ENCODE results near the gene ADAMTS17.

ADAMTS17 gene

DNA sequence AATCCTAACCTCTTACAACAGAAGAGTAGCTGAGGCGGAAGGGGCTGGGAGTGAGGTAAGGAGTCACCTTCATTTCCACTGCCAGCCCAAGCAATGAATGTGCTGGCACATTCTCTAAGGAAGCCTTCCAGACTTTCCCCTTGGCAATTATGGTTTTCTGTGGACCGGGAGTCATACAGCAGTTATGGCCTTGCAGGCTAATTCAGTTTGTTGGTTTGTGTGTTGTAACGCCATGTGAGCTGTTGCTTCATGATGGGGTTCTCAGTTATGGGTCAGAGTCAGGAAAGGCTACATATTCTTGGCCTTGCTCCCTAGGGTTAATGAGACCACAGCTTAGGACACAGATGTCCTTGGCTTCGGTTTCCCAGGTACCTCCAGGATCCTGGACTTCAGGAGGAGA, 137.0 kb downstream of the ADAMTS17 start:
- Histone ChIP-seq H3K27me3 (ENCODE audit: low read depth, low read length) (no peaks in the 10 kb centered on the region; the same call in 1 of the 2 replicates), H3K4me1 (ENCODE audit: low read length) (no peaks in the 10 kb centered on the region), H3K79me2 (ENCODE audit: low read length) (no peaks in the 10 kb centered on the region), H3K9ac (ENCODE audit: low read length) (no peak overlapping the region), H3K4me2 (ENCODE audit: low read length) (no peak overlapping the region), H3K36me3 (replicated peaks; ENCODE audit: low read depth, low read length) (no peaks in the 10 kb centered on the region), H3K4me3 (ENCODE audit: low read length) (no peak overlapping the region), H3K9me3 (ENCODE audit: insufficient read depth, low read length) (no peaks in the 10 kb centered on the region), H3K27ac (ENCODE audit: low read length) (no peak overlapping the region), H4K20me1 (ENCODE audit: insufficient read depth, low read length) (no peaks in the 10 kb centered on the region), H2AFZ (ENCODE audit: low read depth, low read length) (no peak overlapping the region)
- TF ChIP-seq, protein P1, sequence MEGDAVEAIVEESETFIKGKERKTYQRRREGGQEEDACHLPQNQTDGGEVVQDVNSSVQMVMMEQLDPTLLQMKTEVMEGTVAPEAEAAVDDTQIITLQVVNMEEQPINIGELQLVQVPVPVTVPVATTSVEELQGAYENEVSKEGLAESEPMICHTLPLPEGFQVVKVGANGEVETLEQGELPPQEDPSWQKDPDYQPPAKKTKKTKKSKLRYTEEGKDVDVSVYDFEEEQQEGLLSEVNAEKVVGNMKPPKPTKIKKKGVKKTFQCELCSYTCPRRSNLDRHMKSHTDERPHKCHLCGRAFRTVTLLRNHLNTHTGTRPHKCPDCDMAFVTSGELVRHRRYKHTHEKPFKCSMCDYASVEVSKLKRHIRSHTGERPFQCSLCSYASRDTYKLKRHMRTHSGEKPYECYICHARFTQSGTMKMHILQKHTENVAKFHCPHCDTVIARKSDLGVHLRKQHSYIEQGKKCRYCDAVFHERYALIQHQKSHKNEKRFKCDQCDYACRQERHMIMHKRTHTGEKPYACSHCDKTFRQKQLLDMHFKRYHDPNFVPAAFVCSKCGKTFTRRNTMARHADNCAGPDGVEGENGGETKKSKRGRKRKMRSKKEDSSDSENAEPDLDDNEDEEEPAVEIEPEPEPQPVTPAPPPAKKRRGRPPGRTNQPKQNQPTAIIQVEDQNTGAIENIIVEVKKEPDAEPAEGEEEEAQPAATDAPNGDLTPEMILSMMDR (IDR thresholded peaks at IDR 0.05; ENCODE audit: low read depth, low read length) = no peak
- TF ChIP-seq EZH2phosphoT487 (IDR thresholded peaks at IDR 0.05; ENCODE audit: low read depth) = no peak

DNA sequence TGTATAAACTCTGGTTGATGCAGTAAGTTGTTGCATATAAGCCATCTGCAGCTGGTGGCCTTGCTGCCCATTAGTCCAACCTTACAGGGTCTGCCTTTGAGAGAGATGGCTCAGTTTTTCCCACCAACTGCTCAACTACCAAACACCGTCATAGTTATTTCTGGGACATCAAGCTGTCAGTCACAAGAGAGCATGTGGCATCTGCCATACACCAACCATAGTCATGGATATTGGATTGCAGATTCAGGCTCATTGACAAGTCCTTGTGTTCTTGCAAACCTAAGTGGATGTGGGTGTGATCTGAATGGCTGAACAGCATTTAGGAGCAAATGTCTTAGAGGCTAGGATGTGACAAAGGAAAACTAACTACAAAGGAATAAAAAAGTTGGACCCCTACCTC, 137.6 kb downstream of the ADAMTS17 start:
- H3K36me3 ChIP-seq (replicated peaks; ENCODE audit: low read depth, low read length) = no peaks in the 10 kb centered on the region
- no peaks in the 10 kb centered on the region for H4K20me1 ChIP-seq (ENCODE audit: insufficient read depth, low read length)
- H3K9me3 ChIP-seq (ENCODE audit: insufficient read depth, low read length) = no peaks in the 10 kb centered on the region
- H3K4me1 ChIP-seq (ENCODE audit: low read length) = no peaks in the 10 kb centered on the region
- H3K9ac ChIP-seq (ENCODE audit: low read length) = no peak overlapping the region
- no peak overlapping the region for H3K4me3 ChIP-seq (ENCODE audit: low read length)
- no peak overlapping the region for H2AFZ ChIP-seq (ENCODE audit: low read depth, low read length)
- H3K27me3 ChIP-seq (ENCODE audit: low read depth, low read length) = no peaks in the 10 kb centered on the region; the same call in 1 of the 2 replicates
- no peak overlapping the region for H3K27ac ChIP-seq (ENCODE audit: low read length)
- no peak overlapping the region for H3K4me2 ChIP-seq (ENCODE audit: low read length)
- no peaks in the 10 kb centered on the region for H3K79me2 ChIP-seq (ENCODE audit: low read length)
- TF ChIP-seq EZH2phosphoT487 (IDR thresholded peaks at IDR 0.05; ENCODE audit: low read depth) = no peak
- TF ChIP-seq, protein P1 (IDR thresholded peaks at IDR 0.05; ENCODE audit: low read depth, low read length) = no peak

DNA sequence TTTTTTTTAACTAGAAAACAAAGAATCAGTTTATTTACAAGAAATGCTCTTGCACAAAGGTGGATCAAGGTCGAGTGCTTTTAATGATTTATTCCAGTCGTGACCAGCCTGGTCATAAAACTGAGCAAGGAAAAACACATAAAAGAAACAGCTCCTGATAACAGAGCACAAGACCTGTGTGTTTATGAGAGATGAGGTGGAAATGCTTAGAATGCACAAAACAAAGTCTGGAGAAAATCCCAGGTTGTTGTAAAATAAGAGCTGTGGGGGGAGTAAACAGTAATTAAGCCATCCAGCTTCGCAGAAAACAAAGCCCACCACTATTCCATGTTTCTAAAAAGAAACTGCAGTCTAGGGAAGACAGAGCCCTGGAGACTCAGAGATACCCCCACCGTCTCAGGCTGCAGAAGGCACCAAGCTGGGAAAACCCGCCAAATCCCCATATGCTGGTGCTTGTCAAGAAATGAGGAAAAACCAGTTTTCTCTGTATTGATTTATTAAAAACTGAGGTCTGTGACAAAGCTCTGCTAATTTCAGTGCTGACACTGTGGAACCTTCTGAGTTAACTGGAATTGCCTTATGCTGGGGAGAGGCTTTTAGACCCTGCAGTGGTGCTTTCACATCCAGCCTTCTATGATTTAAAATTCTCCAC, 139.3 kb downstream of the ADAMTS17 start:
- no peak for TF ChIP-seq EZH2phosphoT487 (IDR thresholded peaks at IDR 0.05; ENCODE audit: low read depth)
- TF ChIP-seq, protein P1 (IDR thresholded peaks at IDR 0.05; ENCODE audit: low read depth, low read length) = no peak
- no peak overlapping the region for H2AFZ ChIP-seq (ENCODE audit: low read depth, low read length)
- no peaks in the 10 kb centered on the region for H3K4me1 ChIP-seq (ENCODE audit: low read length)
- no peak overlapping the region for H3K4me3 ChIP-seq (ENCODE audit: low read length)
- H3K9ac ChIP-seq (ENCODE audit: low read length) = no peak overlapping the region
- no peak overlapping the region for H3K4me2 ChIP-seq (ENCODE audit: low read length)
- H3K9me3 ChIP-seq (ENCODE audit: insufficient read depth, low read length) = no peaks in the 10 kb centered on the region
- H3K27ac ChIP-seq (ENCODE audit: low read length) = no peak overlapping the region
- no peaks in the 10 kb centered on the region for H3K79me2 ChIP-seq (ENCODE audit: low read length)
- H4K20me1 ChIP-seq (ENCODE audit: insufficient read depth, low read length) = no peaks in the 10 kb centered on the region
- H3K27me3 ChIP-seq (ENCODE audit: low read depth, low read length) = no peaks in the 10 kb centered on the region; the same call in 1 of the 2 replicates
- no peaks in the 10 kb centered on the region for H3K36me3 ChIP-seq (replicated peaks; ENCODE audit: low read depth, low read length)

DNA sequence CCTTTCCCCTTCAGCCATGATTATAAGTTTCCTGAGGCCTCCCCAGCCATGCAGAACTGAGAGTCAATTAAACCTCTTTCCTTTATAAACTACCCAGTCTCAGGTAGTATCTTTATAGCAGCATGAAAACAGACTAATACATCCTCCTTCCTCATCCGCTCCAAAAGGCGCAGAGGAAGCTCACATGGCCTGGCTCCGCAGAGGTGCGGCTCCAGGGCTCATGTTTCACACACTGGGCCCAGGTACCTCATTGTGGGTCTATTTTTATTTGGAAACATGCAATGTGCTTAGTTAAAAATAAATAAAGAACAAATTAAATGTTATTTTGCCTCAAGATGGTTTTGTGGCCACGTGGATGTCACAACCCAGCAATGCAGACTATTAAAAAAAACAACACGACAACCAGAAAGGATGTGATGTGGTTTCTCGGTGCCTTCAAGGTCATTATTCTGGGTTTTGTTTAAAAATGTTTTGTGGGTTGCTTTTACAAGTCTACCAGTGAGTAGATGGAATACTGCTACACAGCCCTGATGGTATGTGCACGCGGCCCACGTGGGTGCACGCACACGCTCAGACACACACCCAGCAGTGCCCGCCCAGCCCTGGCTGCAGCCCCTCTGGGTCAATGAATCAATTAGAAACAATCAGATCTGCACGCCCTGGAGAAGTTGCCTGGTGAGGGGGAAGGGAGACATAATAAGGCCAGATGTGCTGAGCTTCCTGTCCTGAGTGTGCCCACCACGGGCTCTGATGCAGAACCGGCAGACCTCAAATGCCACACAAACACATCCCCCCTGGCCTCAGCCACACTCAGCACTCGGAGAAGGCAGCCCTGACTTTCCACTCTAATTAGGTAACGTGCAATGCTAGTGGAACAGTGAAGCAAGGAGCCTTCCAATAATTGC, 140.1 kb downstream of the ADAMTS17 start:
- Histone ChIP-seq H3K79me2 (ENCODE audit: low read length) (no peaks in the 10 kb centered on the region), H3K9me3 (ENCODE audit: insufficient read depth, low read length) (no peaks in the 10 kb centered on the region), H2AFZ (ENCODE audit: low read depth, low read length) (no peak overlapping the region), H4K20me1 (ENCODE audit: insufficient read depth, low read length) (no peaks in the 10 kb centered on the region), H3K4me1 (ENCODE audit: low read length) (no peaks in the 10 kb centered on the region), H3K36me3 (replicated peaks; ENCODE audit: low read depth, low read length) (no peaks in the 10 kb centered on the region), H3K27me3 (ENCODE audit: low read depth, low read length) (no peaks in the 10 kb centered on the region; the same call in 1 of the 2 replicates), H3K4me2 (ENCODE audit: low read length) (no peak overlapping the region), H3K4me3 (ENCODE audit: low read length) (no peak overlapping the region), H3K9ac (ENCODE audit: low read length) (no peak overlapping the region), H3K27ac (ENCODE audit: low read length) (no peak overlapping the region)
- no peak for TF ChIP-seq EZH2phosphoT487 (IDR thresholded peaks at IDR 0.05; ENCODE audit: low read depth)
- TF ChIP-seq, protein P1 (IDR thresholded peaks at IDR 0.05; ENCODE audit: low read depth, low read length) = no peak

Data from OCI-LY3 (cell line).